DMS153 treated with DMSO at 0.1 percent for 48 hours (cell line): ENCODE measurements around the gene CIITA.

ENCODE experiments used
- DNase-seq: peaks from one replicate; lab custom pipeline; 2025; ENCODE audit not compliant: unreplicated experiment; lab: John Stamatoyannopoulos, UW

Gene CIITA

GRCh38 chr16:10976634-10977033 is 99.6 kb downstream of the CIITA start:
- DNase-seq = no peak

- DNase-seq = no peak
Observed at GRCh38 chr16:10978124-10978523, 101.1 kb downstream of the CIITA start.

- no peak for DNase-seq
Observed at GRCh38 chr16:10978871-10979446, 102.0 kb downstream of the CIITA start.

- DNase-seq = no peak
Observed at GRCh38 chr16:10979717-10980601, 103.0 kb downstream of the CIITA start.

- DNase-seq = no peak
Observed at GRCh38 chr16:10980813-10981212, 103.8 kb downstream of the CIITA start.

- DNase-seq = no peak
Observed at GRCh38 chr16:10981697-10982216, 104.8 kb downstream of the CIITA start.

- no peak for DNase-seq
Observed at GRCh38 chr16:10982465-10983150, 105.6 kb downstream of the CIITA start.

GRCh38 chr16:10983159-10983558 is 106.2 kb downstream of the CIITA start:
- no peak for DNase-seq

- DNase-seq = no peak
Observed at GRCh38 chr16:10984509-10984908, 107.5 kb downstream of the CIITA start.
